ENCODE measurements around the gene SEL1L3.

GRCh38 chr4:25702848-25703247 is 159.9 kb downstream of the SEL1L3 start:
- TF ChIP-seq CTCF (IDR thresholded peaks at IDR 0.05) (no peak), ZFX (IDR thresholded peaks at IDR 0.05; ENCODE audit: borderline replicate concordance) (no peak)
